SK-N-SH treated with all-trans-retinoic acid at 6 μM for 48 hours (cell line): ENCODE data around the gene COL15A1.

Experiments used
- ATAC-seq: fragments of 200-7000 bp; cut with Tn5 transposase; 3 replicates; pipeline ENCODE4 v1.9.1; 2020; ENCODE audit warnings: mild to moderate bottlenecking, moderate library complexity
- ARNTL ChIP-seq: fragments of 450-650 bp; formaldehyde crosslinking; IDR thresholded peaks from 2 replicates; pipeline ENCODE4 v1.5.0; 2020; ENCODE audit warnings: low read depth, mild to moderate bottlenecking, moderate library complexity, borderline replicate concordance
- BACH2 ChIP-seq: fragments of 250-450 bp; sonication (Bioruptor Pico); IDR thresholded peaks from 2 replicates; pipeline ENCODE4 v1.9.0; 2021; ENCODE audit warnings: mild to moderate bottlenecking, borderline replicate concordance
- CREB5 ChIP-seq: fragments of 250-450 bp; sonication (Bioruptor Pico); IDR thresholded peaks from 2 replicates; pipeline ENCODE4 v1.5.1; 2020; ENCODE audit warnings: low read depth, mild to moderate bottlenecking, moderate library complexity
- CSDC2 ChIP-seq: fragments of 250-450 bp; sonication (Bioruptor Pico); IDR thresholded peaks from 2 replicates; pipeline ENCODE4 v1.5.0; 2020; ENCODE audit warnings: mild to moderate bottlenecking, moderate library complexity
- CSRNP3 ChIP-seq: fragments of 250-450 bp; sonication (Bioruptor Pico); IDR thresholded peaks from 2 replicates; pipeline ENCODE4 v1.5.1; 2021; ENCODE audit warnings: mild to moderate bottlenecking, moderate library complexity
- ESRRG ChIP-seq: fragments of 250-450 bp; sonication (Bioruptor Pico); IDR thresholded peaks from 2 replicates; pipeline ENCODE4 v1.6.1; 2021; ENCODE audit warnings: mild to moderate bottlenecking
- GLIS3 ChIP-seq: fragments of 250-450 bp; sonication (Bioruptor Pico); IDR thresholded peaks from 2 replicates; pipeline ENCODE4 v1.5.0; 2020; ENCODE audit warnings: mild to moderate bottlenecking, moderate library complexity
- ISL1 ChIP-seq: fragments of 250-450 bp; sonication (Bioruptor Pico); IDR thresholded peaks from 2 replicates; pipeline ENCODE4 v2.1.2; 2022; ENCODE audit warnings: mild to moderate bottlenecking, moderate library complexity
- OSR1 ChIP-seq: fragments of 250-450 bp; sonication (Bioruptor Pico); IDR thresholded peaks from 2 replicates; pipeline ENCODE4 v1.8.0; 2022; ENCODE audit warnings: moderate library complexity, mild to moderate bottlenecking, inconsistent platforms
- POU6F1 ChIP-seq: fragments of 250-450 bp; sonication (Bioruptor Pico); IDR thresholded peaks from 2 replicates; pipeline ENCODE4 v1.8.0; 2021; ENCODE audit warnings: low read depth, mild to moderate bottlenecking, moderate library complexity, borderline replicate concordance
- PPARA ChIP-seq: fragments of 250-450 bp; sonication (Bioruptor Pico); IDR thresholded peaks from 2 replicates; pipeline ENCODE4 v1.5.0; 2020; ENCODE audit warnings: mild to moderate bottlenecking, borderline replicate concordance
- SNAI2 ChIP-seq: fragments of 250-450 bp; sonication (Bioruptor Pico); IDR thresholded peaks from 2 replicates; pipeline ENCODE4 v1.5.0; 2020; ENCODE audit warnings: mild to moderate bottlenecking, moderate library complexity
- TCF4 ChIP-seq: fragments of 250-450 bp; sonication (Bioruptor Pico); IDR thresholded peaks from 2 replicates; pipeline ENCODE4 v1.8.0; 2021; ENCODE audit warnings: mild to moderate bottlenecking, moderate library complexity, borderline replicate concordance
- TOX ChIP-seq: fragments of 250-450 bp; sonication (Bioruptor Pico); IDR thresholded peaks from 2 replicates; pipeline ENCODE4 v1.8.0; 2021; ENCODE audit warnings: mild to moderate bottlenecking, moderate library complexity, borderline replicate concordance
- TSHZ2 ChIP-seq: fragments of 250-450 bp; sonication (Bioruptor Pico); IDR thresholded peaks from 2 replicates; pipeline ENCODE4 v1.5.0; 2020; ENCODE audit warnings: mild to moderate bottlenecking, moderate library complexity
- ZC3H10 ChIP-seq: fragments of 250-450 bp; sonication (Bioruptor Pico); IDR thresholded peaks from 2 replicates; pipeline ENCODE4 v1.5.1; 2021; ENCODE audit warnings: mild to moderate bottlenecking, moderate library complexity
- ZFP3 ChIP-seq: fragments of 250-450 bp; sonication (Bioruptor Pico); IDR thresholded peaks from 2 replicates; pipeline ENCODE4 v1.5.0; 2020; ENCODE audit warnings: mild to moderate bottlenecking, moderate library complexity
- ZFP30 ChIP-seq: fragments of 450-650 bp; formaldehyde crosslinking; IDR thresholded peaks from 2 replicates; pipeline ENCODE4 v1.5.0; 2022; ENCODE audit warnings: mild to moderate bottlenecking, moderate library complexity
- ZNF565 ChIP-seq: fragments of 450-650 bp; formaldehyde crosslinking; conservative IDR thresholded peaks from 2 replicates; pipeline ENCODE4 v1.5.0; 2020; ENCODE audit warnings: low read depth, mild to moderate bottlenecking, moderate library complexity
- ZNF70 ChIP-seq: fragments of 450-650 bp; formaldehyde crosslinking; IDR thresholded peaks from 2 replicates; pipeline ENCODE4 v1.5.0; 2020; ENCODE audit warnings: mild to moderate bottlenecking, moderate library complexity
- ZNF8 ChIP-seq: fragments of 450-650 bp; formaldehyde crosslinking; IDR thresholded peaks from 2 replicates; pipeline ENCODE4 v1.5.0; 2020; ENCODE audit warnings: mild to moderate bottlenecking, moderate library complexity

Gene COL15A1

GRCh38 chr9:98930792-98931191 is 12.9 kb upstream of the COL15A1 start:
- TF ChIP-seq TOX = no peak
- TF ChIP-seq OSR1 (CRISPR knock-in tag) = no peak
- TF ChIP-seq TCF4 (CRISPR knock-in tag) = no peak
- no peak for TF ChIP-seq ZNF8 (CRISPR knock-in tag)
- ATAC-seq = no peak

- ATAC-seq = no peak
- no peak for TF ChIP-seq POU6F1 (CRISPR knock-in tag)
- no peak for TF ChIP-seq CSRNP3 (CRISPR knock-in tag)
- no peak for TF ChIP-seq ZFP3
- TF ChIP-seq TCF4 (CRISPR knock-in tag) = no peak
- TF ChIP-seq ISL1 (CRISPR knock-in tag) = no peak
- TF ChIP-seq ZFP30 (CRISPR knock-in tag) = no peak
- TF ChIP-seq TOX = no peak
- no peak for TF ChIP-seq CREB5 (CRISPR knock-in tag)
- TF ChIP-seq ZC3H10 (CRISPR knock-in tag) = no peak
- TF ChIP-seq ZNF565 (CRISPR knock-in tag) = no peak
- TF ChIP-seq BACH2 (CRISPR knock-in tag) = no peak
- TF ChIP-seq PPARA = no peak
- no peak for TF ChIP-seq ARNTL
- no peak for TF ChIP-seq ZNF70 (CRISPR knock-in tag)
- no peak for TF ChIP-seq GLIS3 (CRISPR knock-in tag)
- no peak for TF ChIP-seq ZNF8 (CRISPR knock-in tag)
- TF ChIP-seq OSR1 (CRISPR knock-in tag) = no peak
- TF ChIP-seq CSDC2 (CRISPR knock-in tag) = no peak
- TF ChIP-seq TSHZ2 (CRISPR knock-in tag) = no peak
Measured at GRCh38 chr9:98931600-98932389, 11.9 kb upstream of the COL15A1 start.

- ATAC-seq = no peak
- TF ChIP-seq ISL1 (CRISPR knock-in tag) (no peak), OSR1 (CRISPR knock-in tag) (no peak), ZC3H10 (CRISPR knock-in tag) (no peak), SNAI2 (no peak), CREB5 (CRISPR knock-in tag) (no peak), TSHZ2 (CRISPR knock-in tag) (no peak), POU6F1 (CRISPR knock-in tag) (no peak), ESRRG (CRISPR knock-in tag) (no peak), ARNTL (no peak), ZFP30 (CRISPR knock-in tag) (no peak), CSDC2 (CRISPR knock-in tag) (no peak), TOX (no peak), ZNF8 (CRISPR knock-in tag) (no peak), GLIS3 (CRISPR knock-in tag) (no peak), BACH2 (CRISPR knock-in tag) (no peak), CSRNP3 (CRISPR knock-in tag) (no peak)
Measured at GRCh38 chr9:98933185-98933584, 10.5 kb upstream of the COL15A1 start.
